ENCODE measurements around the gene VEGFB. TPM values are rescaled to one million over a fixed set of nuclear protein-coding genes. Genes with fewer than 3 reads are reported as not detected.

Gene VEGFB
- total and polyA plus RNA-seq, 12 donors, result 158 to 353 (median 277) TPM

- H3K27me3 ChIP-seq, result no peaks in the 10 kb centered on the region
- no peaks in the 10 kb centered on the region for H3K9me3 ChIP-seq
- WGBS, 2 donors, result 88 to 91% methylated on average over 35 of the region's 35 CpGs
- H3K4me3 ChIP-seq, result no peak overlapping the region
- peaks cover 0 to 63% (median 25%) of the 10 kb centered on the region in 9 donors for H3K36me3 ChIP-seq
- TF ChIP-seq, protein P1, sequence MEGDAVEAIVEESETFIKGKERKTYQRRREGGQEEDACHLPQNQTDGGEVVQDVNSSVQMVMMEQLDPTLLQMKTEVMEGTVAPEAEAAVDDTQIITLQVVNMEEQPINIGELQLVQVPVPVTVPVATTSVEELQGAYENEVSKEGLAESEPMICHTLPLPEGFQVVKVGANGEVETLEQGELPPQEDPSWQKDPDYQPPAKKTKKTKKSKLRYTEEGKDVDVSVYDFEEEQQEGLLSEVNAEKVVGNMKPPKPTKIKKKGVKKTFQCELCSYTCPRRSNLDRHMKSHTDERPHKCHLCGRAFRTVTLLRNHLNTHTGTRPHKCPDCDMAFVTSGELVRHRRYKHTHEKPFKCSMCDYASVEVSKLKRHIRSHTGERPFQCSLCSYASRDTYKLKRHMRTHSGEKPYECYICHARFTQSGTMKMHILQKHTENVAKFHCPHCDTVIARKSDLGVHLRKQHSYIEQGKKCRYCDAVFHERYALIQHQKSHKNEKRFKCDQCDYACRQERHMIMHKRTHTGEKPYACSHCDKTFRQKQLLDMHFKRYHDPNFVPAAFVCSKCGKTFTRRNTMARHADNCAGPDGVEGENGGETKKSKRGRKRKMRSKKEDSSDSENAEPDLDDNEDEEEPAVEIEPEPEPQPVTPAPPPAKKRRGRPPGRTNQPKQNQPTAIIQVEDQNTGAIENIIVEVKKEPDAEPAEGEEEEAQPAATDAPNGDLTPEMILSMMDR (IDR thresholded peaks at IDR 0.05), result no peak
- ATAC-seq (no peak), DNase-seq (no peak)
- H3K27ac ChIP-seq, result no peak overlapping the region
- peaks cover 0 to 36% (median 30%) of the 10 kb centered on the region in 9 donors for H3K4me1 ChIP-seq
- intact Hi-C loops (cut with DNase I), result no loop called here
These were observed 21.0 kb downstream of the VEGFB start for GRCh38 chr11:64255135-64256128.

DNA sequence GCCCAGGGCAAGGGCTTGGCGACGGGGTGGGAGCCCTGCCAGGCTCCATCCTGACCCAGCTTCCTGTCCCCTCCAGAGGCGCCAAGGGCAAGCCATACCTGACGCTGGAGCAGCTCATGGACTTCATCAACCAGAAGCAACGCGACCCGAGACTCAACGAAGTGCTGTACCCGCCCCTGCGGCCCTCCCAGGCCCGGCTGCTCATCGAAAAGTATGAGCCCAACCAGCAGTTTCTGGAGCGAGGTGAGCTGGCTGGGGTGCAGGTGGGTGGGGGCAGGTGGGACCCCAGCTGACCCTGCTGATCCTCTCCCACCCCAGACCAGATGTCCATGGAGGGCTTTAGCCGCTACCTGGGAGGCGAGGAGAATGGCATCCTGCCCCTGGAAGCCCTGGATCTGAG is 21.9 kb downstream of the VEGFB start:
- Histone ChIP-seq H3K4me3 (no peak overlapping the region), H3K27me3 (no peaks in the 10 kb centered on the region), H3K4me1 (peaks cover 0 to 28% (median 23%) of the 10 kb centered on the region in 9 donors), H3K27ac (no peak overlapping the region), H3K9me3 (no peaks in the 10 kb centered on the region), H3K36me3 (peaks cover 0 to 72% (median 25%) of the 10 kb centered on the region in 9 donors)
- intact Hi-C loops (cut with DNase I), result no loop called here
- TF ChIP-seq, protein P1 (IDR thresholded peaks at IDR 0.05), result no peak
- 81 to 90% methylated on average over 15 of the region's 15 CpGs for WGBS, 2 donors
- ATAC-seq, result no peak
- DNase-seq, result no peak

DNA sequence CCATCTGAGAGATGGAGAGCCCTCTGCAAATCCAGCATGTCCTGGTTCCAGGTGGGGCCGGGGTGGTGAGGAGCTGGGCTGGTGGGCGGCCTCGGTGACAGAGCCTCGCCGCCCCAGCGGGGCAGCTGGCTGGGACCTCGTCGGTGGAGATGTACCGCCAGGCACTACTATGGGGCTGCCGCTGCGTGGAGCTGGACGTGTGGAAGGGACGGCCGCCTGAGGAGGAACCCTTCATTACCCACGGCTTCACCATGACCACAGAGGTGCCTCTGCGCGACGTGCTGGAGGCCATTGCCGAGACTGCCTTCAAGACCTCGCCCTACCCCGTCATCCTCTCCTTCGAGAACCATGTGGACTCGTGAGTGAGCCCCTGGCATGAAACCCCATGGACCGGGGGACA is 24.0 kb downstream of the VEGFB start:
- Histone ChIP-seq H3K4me3 (no peak overlapping the region), H3K9me3 (no peaks in the 10 kb centered on the region), H3K36me3 (peaks cover 0 to 92% (median 40%) of the 10 kb centered on the region in 9 donors), H3K27me3 (no peaks in the 10 kb centered on the region), H3K27ac (no peak overlapping the region), H3K4me1 (peaks cover 0 to 10% (median 8%) of the 10 kb centered on the region in 9 donors)
- TF ChIP-seq, protein P1 (IDR thresholded peaks at IDR 0.05), result no peak
- ATAC-seq (no peak), DNase-seq (no peak)
- intact Hi-C loops (cut with DNase I), result no loop called here
- 90 to 92% methylated on average over 21 to 24 of the region's 24 CpGs for WGBS, 2 donors

DNA sequence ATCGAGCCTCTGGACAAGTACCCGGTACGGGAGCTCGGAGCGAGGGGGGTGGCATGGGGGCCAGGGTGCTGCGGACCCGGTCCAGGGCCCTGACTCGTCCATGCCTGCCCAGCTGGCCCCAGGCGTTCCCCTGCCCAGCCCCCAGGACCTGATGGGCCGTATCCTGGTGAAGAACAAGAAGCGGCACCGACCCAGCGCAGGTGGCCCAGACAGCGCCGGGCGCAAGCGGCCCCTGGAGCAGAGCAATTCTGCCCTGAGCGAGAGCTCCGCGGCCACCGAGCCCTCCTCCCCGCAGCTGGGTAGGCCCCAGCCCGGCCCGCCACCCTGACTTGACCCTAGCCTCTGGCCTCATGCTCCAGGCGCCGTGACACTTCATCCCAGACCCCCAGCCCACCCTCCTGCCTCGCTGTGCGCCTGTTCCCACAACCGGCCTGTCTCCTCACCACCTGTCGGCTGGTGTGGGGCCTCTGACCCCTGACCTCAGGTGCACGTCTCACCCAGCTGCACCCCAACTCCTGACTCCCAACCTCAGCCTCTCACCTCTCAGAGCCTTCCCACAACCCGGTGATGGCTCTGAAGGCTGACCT is 24.7 kb downstream of the VEGFB start:
- no peak for DNase-seq
- intact Hi-C loops (cut with DNase I), result no loop called here
- H3K9me3 ChIP-seq, result no peaks in the 10 kb centered on the region
- TF ChIP-seq, protein P1 (IDR thresholded peaks at IDR 0.05), result no peak
- H3K4me3 ChIP-seq, result no peak overlapping the region
- no peak for ATAC-seq
- H3K27me3 ChIP-seq, result no peaks in the 10 kb centered on the region
- no peak overlapping the region for H3K27ac ChIP-seq
- 92 to 94% methylated on average over 31 to 32 of the region's 32 CpGs for WGBS, 2 donors
- H3K36me3 ChIP-seq, result peaks cover 0 to 99% (median 40%) of the 10 kb centered on the region in 9 donors
- peaks cover 0 to 3% (median under 1%) of the 10 kb centered on the region in 9 donors for H3K4me1 ChIP-seq

Data from heart right ventricle (tissue), 16 donors.